Peyer's patch (tissue), 4 donors: ENCODE data around the gene CD83. TPM values are rescaled to one million over a fixed set of nuclear protein-coding genes. Genes with fewer than 3 reads are reported as not detected.

Experiments
- DNase-seq, 3 donors: peaks; one replicate each; pipeline ENCODE4 v3.0.0-alpha.2; 2017 to 2019
- H3K27ac ChIP-seq, 4 donors: fragments of 200-600 bp; sonication (generic); one replicate each; pipeline ENCODE4 v1.5.1; 2016 to 2019
- H3K27me3 ChIP-seq, 2 donors: fragments of 200-600 bp; sonication (generic); one replicate each; pipeline ENCODE4 v1.5.1; 2019
- H3K36me3 ChIP-seq, 3 donors: fragments of 200-600 bp; sonication (generic); one replicate each; pipeline ENCODE4 v1.5.1; 2016 to 2019
- H3K4me1 ChIP-seq, 4 donors: fragments of 200-600 bp; sonication (generic); one replicate each; pipeline ENCODE4 v1.5.1; 2016 to 2019
- H3K4me3 ChIP-seq, 4 donors: fragments of 200-600 bp; sonication (generic); 1 replicate in 3 of 4; 2 replicates in 1 of 4; pipeline ENCODE4 v1.5.1; 2016 to 2019; ENCODE audit warnings: mild to moderate bottlenecking in 1 of 4
- H3K9me3 ChIP-seq, 4 donors: fragments of 200-600 bp; sonication (generic); one replicate each; pipeline ENCODE4 v1.5.1; 2016 to 2019; ENCODE audit warnings: mild to moderate bottlenecking in 1 of 4
- POLR2A ChIP-seq, 2 donors: fragments of 450-650 bp; IDR thresholded peaks; one replicate each; pipeline ENCODE4 v1.5.1; 2017; ENCODE audit warnings: antibody characterized with exemption in 2 of 2, mild to moderate bottlenecking in 2 of 2, moderate library complexity in 2 of 2
- small RNA-seq, 2 donors: library from RNA; depleted of rRNA; stranded (forward); fragments of <200 nt; gene quantifications; one replicate each; pipeline ENCODE3, GENCODE V24; 2016
- total RNA-seq, 4 donors: library from RNA; depleted of rRNA; stranded (reverse); fragments of >200 nt; gene quantifications; one replicate each; pipeline ENCODE4 v1.1.0, GENCODE V29; 2016
- TF ChIP-seq, protein P1 (sequence below), 6 experiments: fragments of 450-650 bp in 4 of 6; fragments of 200-600 bp in 2 of 6; sonication (generic) in 1 of 6; IDR thresholded peaks; one replicate each; pipeline ENCODE4 v1.5.1; 2017 to 2019; ENCODE audit warnings: antibody characterized with exemption in 6 of 6, mild to moderate bottlenecking in 3 of 6, moderate library complexity in 1 of 6

The CD83 gene
- total RNA-seq, 4 donors from 2014 or later, result 0.53 to 15.7 (median 1.4) TPM

DNA sequence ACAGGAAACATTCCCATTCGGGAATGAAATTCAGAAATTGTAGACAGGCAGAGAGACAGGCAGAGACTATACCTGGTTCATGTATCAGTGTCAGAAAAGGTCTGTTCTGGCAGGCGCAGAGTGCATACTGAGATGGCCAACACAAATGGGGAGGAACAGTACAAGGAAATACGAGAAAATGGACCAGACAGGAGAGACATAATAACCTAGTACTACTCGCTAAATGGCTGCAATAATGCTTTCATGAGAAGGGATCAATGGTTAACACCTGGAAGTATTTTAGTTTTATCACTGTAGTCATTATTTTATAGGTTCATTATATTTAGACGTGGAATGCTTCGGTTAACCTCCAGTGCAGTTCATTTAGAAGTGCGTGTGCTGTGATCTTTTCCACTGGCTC, 58.9 kb downstream of the CD83 start:
- Histone ChIP-seq H3K4me3 (no peak overlapping the region), H3K9me3 (no peaks in the 10 kb centered on the region), H3K36me3 (no peaks in the 10 kb centered on the region), H3K27me3 (no peaks in the 10 kb centered on the region), H3K27ac (no peak overlapping the region), H3K4me1 (no peaks in the 10 kb centered on the region)
- DNase-seq, result no peak
- TF ChIP-seq, protein P1, sequence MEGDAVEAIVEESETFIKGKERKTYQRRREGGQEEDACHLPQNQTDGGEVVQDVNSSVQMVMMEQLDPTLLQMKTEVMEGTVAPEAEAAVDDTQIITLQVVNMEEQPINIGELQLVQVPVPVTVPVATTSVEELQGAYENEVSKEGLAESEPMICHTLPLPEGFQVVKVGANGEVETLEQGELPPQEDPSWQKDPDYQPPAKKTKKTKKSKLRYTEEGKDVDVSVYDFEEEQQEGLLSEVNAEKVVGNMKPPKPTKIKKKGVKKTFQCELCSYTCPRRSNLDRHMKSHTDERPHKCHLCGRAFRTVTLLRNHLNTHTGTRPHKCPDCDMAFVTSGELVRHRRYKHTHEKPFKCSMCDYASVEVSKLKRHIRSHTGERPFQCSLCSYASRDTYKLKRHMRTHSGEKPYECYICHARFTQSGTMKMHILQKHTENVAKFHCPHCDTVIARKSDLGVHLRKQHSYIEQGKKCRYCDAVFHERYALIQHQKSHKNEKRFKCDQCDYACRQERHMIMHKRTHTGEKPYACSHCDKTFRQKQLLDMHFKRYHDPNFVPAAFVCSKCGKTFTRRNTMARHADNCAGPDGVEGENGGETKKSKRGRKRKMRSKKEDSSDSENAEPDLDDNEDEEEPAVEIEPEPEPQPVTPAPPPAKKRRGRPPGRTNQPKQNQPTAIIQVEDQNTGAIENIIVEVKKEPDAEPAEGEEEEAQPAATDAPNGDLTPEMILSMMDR (IDR thresholded peaks at IDR 0.05), result no peak
- no peak for TF ChIP-seq POLR2A (IDR thresholded peaks at IDR 0.05)

DNA sequence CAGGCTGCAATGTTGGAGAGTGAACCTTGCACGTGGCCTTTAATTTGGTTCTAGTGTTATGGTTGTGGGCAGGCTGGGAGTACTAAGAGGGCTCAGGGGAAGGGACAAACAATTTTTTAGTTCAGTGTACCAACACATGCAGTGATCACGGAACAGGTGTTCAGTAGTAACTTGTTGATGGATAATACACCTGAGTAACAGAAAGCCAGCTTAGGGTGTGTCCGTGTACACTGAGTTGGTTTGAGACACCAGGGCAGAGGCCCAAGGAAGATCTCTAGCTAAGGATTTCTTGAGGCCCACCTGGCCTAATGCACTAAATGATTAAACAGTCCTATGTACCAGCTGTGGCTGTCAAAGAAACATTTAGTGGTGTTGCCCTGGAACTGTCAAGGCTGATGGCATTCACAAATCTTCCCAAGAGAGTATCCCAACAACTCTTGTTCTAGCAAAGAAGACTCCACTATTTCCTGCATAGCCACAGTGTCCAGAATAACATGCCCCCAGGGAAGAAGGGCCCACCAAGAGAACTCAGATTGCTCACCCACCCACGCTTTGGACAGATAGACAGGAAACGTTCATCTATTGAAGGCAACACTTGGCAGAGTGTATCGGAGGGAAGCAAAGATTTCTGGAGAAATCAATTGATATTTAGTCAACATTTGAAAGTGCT, 60.0 kb downstream of the CD83 start:
- no peak overlapping the region for H3K4me3 ChIP-seq
- TF ChIP-seq POLR2A (IDR thresholded peaks at IDR 0.05), result no peak
- TF ChIP-seq, protein P1 (IDR thresholded peaks at IDR 0.05), result no peak
- H3K27ac ChIP-seq, result no peak overlapping the region
- DNase-seq, result no peak
- no peaks in the 10 kb centered on the region for H3K4me1 ChIP-seq
- no peaks in the 10 kb centered on the region for H3K27me3 ChIP-seq
- no peaks in the 10 kb centered on the region for H3K9me3 ChIP-seq
- no peaks in the 10 kb centered on the region for H3K36me3 ChIP-seq

DNA sequence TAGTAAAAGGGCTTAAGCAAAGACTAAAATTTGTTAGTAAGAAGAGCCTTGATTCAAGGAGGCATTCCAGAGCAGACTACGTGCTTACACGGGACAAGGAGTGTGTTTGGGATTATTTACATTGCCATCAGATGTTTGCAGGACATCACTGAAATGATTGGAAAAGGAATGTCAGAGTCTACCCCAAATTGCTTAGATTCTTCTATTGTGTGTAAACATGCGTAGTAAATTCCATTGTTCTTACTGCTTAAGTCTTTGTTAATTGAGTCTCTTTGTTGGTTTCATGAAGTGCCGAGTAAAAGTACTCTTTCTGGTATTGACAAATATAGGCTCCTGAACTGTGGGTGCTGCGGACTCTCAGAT, 60.5 kb downstream of the CD83 start:
- H3K4me3 ChIP-seq, result no peak overlapping the region
- no peak for TF ChIP-seq POLR2A (IDR thresholded peaks at IDR 0.05)
- TF ChIP-seq, protein P1 (IDR thresholded peaks at IDR 0.05), result no peak
- H3K36me3 ChIP-seq, result no peaks in the 10 kb centered on the region
- no peaks in the 10 kb centered on the region for H3K4me1 ChIP-seq
- no peaks in the 10 kb centered on the region for H3K9me3 ChIP-seq
- no peak for DNase-seq
- no peaks in the 10 kb centered on the region for H3K27me3 ChIP-seq
- no peak overlapping the region for H3K27ac ChIP-seq

DNA sequence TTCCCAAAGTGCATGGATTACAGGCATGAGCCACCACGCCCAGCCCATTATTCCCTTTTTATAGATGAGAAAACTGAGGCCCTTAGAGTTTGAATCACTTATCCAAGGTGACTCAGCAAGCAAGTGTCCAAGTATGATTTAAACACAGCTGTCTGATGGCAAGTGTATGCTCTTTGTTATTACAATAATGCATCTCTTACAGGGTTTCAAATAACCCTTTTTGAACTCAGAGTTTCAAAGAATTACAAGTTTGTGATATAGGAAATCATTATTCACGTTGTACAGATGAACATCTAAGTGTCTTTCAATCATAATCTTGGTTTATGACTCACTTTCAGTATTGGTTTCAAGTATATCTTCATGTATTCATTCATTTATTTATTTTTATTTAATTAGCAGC, 63.0 kb downstream of the CD83 start:
- no peak for TF ChIP-seq POLR2A (IDR thresholded peaks at IDR 0.05)
- TF ChIP-seq, protein P1 (IDR thresholded peaks at IDR 0.05), result no peak
- Histone ChIP-seq H3K9me3 (no peaks in the 10 kb centered on the region), H3K36me3 (no peaks in the 10 kb centered on the region), H3K27me3 (no peaks in the 10 kb centered on the region), H3K4me1 (no peaks in the 10 kb centered on the region), H3K27ac (no peak overlapping the region), H3K4me3 (no peak overlapping the region)
- DNase-seq, result no peak

DNA sequence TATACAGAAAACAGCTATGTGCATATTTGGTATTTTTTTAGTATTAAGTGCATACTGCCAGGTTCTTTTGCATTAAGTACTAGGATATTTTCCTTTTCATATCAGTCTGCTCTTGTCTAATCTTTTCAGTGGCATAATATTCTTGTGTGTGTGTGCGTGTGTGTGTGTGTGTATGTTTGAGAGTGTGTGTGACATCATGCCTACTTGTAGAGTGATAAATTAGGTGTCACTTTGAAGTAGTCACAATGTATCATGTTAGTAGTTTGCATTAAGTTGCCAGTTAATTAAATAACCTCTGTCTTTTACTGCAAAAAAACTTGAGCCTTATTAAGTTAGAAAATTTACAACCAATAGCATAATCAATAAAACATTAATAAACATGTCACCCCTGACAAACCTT, 65.3 kb downstream of the CD83 start:
- Histone ChIP-seq H3K9me3 (no peaks in the 10 kb centered on the region), H3K27ac (no peak overlapping the region), H3K27me3 (no peaks in the 10 kb centered on the region), H3K4me1 (no peaks in the 10 kb centered on the region), H3K36me3 (no peaks in the 10 kb centered on the region), H3K4me3 (no peak overlapping the region)
- no peak for DNase-seq
- no peak for TF ChIP-seq POLR2A (IDR thresholded peaks at IDR 0.05)
- TF ChIP-seq, protein P1 (IDR thresholded peaks at IDR 0.05), result no peak

Small RNA genes lying within 50 kb of the gene (small RNA-seq; reads per million reads assigned to genes)
- gene RNU7-133P, result 0 reads per million in 2 donors

Other genes with a start within 250 kb of the CD83 start
- gene RNF182, start 192.8 kb upstream of the CD83 start, total RNA-seq, result not detected